NOMO-1 treated with dmso at 0.1 percent for 144 hours (cell line): ENCODE results near the gene SFN.
"Not testable (repeated sequence)": the region's sequence is repeated elsewhere in the genome, so short reads cannot be mapped to it uniquely, and the experiment has no call there.

Experiments
- DNase-seq: peaks from one replicate; lab custom pipeline; 2025; ENCODE audit not compliant: unreplicated experiment; lab: John Stamatoyannopoulos, UW

Gene SFN

GRCh38 chr1:26862781-26863684 is at the start of gene SFN:
SFN (plus strand) TSS chr1:26863149; CDS start chr1:26863213, 64 bp downstream.
- DNase-seq: no peak

DNA sequence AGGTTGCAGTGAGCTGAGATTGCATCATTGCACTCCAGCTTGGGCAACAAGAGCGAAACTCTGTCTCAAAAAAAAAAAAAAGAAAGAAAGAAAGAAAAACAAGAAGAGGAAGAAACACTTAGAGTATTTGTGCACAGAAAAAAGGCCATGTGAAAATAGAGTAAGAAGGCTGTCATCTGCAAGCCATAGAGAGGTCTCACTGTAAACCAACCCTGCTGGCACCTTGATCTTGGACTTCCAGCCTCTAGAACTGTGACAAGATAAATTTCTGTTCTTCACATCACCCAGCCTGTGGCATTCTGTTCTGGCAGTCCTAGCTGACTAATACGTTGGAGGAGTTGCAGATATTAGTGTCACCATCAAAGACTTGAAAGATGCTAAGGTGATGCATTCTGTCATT is 48.6 kb upstream of the SFN start:
- DNase-seq: no peak

- no peak for DNase-seq
Measured at GRCh38 chr1:26814893-26815292, 48.1 kb upstream of the SFN start.

GRCh38 chr1:26820784-26821269 is 42.1 kb upstream of the SFN start:
- peak; percentile 90 for DNase-seq

- no peak for DNase-seq
Measured at GRCh38 chr1:26822737-26823395, 40.1 kb upstream of the SFN start.

GRCh38 chr1:26824731-26825130 is 38.2 kb upstream of the SFN start:
- no peak for DNase-seq

GRCh38 chr1:26826261-26827105 is 36.5 kb upstream of the SFN start, which contains the start of gene ZDHHC18:
ZDHHC18 (plus strand) TSS chr1:26826688; CDS start chr1:26826805, 117 bp downstream.
- DNase-seq: peak; percentile 40

DNA sequence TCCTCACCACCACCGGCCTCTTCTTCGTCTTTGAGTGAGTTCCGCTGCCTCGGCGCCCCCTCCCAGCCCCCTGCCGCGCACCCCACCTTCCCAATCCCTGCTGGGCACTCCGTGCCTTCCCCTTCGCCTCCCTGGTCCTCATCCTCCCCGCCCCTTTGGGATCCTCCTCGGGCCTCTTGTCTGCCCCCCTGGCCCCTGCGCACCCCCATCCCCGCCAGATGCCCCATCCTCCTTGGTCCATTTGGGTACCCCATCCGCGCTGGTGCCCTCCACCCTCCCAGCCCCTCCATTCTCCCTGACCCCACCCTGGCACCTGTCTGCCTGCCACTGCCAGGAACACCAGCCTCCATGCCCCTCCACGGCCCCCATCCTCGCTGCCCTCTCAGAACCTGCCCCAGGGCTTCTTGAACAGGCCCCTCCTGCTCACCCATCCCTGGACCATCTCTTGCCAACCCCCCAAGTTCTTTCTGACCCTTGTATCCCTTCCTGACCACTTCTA is 35.8 kb upstream of the SFN start:
- DNase-seq: no peak

- DNase-seq: no peak
Measured at GRCh38 chr1:26827663-26828062, 35.3 kb upstream of the SFN start.

DNA sequence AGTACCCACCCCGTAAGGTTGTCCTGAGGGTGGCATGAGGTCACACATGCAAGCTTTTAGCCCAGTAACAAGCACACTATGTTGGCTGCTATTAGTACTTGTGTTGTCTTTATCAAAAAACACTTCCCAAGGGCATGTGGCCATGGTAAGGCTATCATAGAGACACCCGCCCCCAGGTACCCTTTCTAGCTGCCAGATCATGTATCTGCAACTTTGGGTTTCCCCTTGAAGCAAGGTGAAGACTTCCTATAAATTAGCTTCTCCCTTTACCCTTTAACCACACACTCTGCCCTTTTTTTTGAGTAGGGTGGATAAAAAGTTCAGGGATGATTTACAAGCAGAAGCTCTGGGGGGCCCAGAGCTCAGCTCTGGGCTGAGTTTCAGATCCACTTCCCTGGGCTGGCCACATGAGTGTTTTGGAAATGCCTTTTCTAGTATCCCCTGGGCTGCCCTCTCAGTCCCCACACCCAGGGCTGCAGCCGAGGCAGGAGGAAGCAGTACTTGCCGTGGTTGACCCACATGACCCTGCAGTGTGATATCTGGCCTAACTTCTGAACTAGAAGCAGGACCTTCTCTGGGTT is 34.4 kb upstream of the SFN start:
- DNase-seq: peak; percentile 61

- no peak for DNase-seq
Measured at GRCh38 chr1:26829184-26829911, 33.6 kb upstream of the SFN start.

GRCh38 chr1:26831059-26831458 is 31.9 kb upstream of the SFN start:
- no peak for DNase-seq

- DNase-seq: no peak
Measured at GRCh38 chr1:26831546-26832248, 31.3 kb upstream of the SFN start.

GRCh38 chr1:26832249-26832960 is 30.5 kb upstream of the SFN start:
- no peak for DNase-seq

- no peak for DNase-seq
Measured at GRCh38 chr1:26833432-26834405, 29.2 kb upstream of the SFN start.

GRCh38 chr1:26837665-26838064 is 25.3 kb upstream of the SFN start:
- DNase-seq: not testable (repeated sequence)
